Activated CD8-positive, alpha-beta T cell treated with anti-CD3 and anti-CD28 coated beads for 36 hours (primary cell): Measurements from ENCODE around the gene ADAMTS20. TPM values are rescaled to one million over a fixed set of nuclear protein-coding genes. Genes with fewer than 3 reads are reported as not detected.
"Not testable (repeated sequence)": the region's sequence is repeated elsewhere in the genome, so short reads cannot be mapped to it uniquely, and the experiment has no call there.

ENCODE experiments used
- ATAC-seq: fragments of 200-7000 bp; cut with Tn5 transposase; one replicate; pipeline ENCODE4 v1.10.0; 2021; ENCODE audit warnings: mild to moderate bottlenecking, moderate library complexity
- CTCF ChIA-PET: fragments of 350-600 bp; sonication (Branson Sonifier 250); formaldehyde crosslinking; loops from one replicate; lab custom pipeline; 2021; ENCODE audit warnings: antibody characterized with exemption; lab: Charles Lee
- POLR2A ChIA-PET: fragments of 350-600 bp; sonication (Branson Sonifier 250); formaldehyde crosslinking; loops from one replicate; lab custom pipeline; 2021; ENCODE audit warnings: antibody characterized with exemption; lab: Charles Lee
- DNase-seq: peaks from one replicate; pipeline ENCODE4 v3.0.0-alpha.2; 2020
- H3K27ac Mint-ChIP-seq: one replicate; pipeline ENCODE4 v1.8.0; 2021; ENCODE audit warnings: mild to moderate bottlenecking, mixed read lengths
- H3K27me3 Mint-ChIP-seq: one replicate; pipeline ENCODE4 v1.8.0; 2021; ENCODE audit warnings: mixed read lengths
- H3K36me3 Mint-ChIP-seq: one replicate; pipeline ENCODE4 v1.8.0; 2021; ENCODE audit warnings: low read depth, mixed read lengths
- H3K4me1 Mint-ChIP-seq: one replicate; pipeline ENCODE4 v1.8.0; 2021; ENCODE audit warnings: low read depth, mixed read lengths
- H3K4me3 Mint-ChIP-seq: one replicate; pipeline ENCODE4 v1.8.0; 2021; ENCODE audit warnings: mild to moderate bottlenecking, moderate library complexity, mixed read lengths
- H3K9me3 Mint-ChIP-seq: one replicate; pipeline ENCODE4 v1.8.0; 2021; ENCODE audit warnings: mixed read lengths
- intact Hi-C: fragments of 100-400 bp; cut with micrococcal nuclease; formaldehyde crosslinking; loops from one replicate; pipeline ENCODE4 v1.10.0; 2022
- total RNA-seq, 2 experiments: library from RNA; stranded (reverse); gene quantifications; one replicate each; pipeline ENCODE4 v1.2.3, GENCODE V29; 2021
- TF ChIP-seq, protein P1 (sequence below): fragments of 200-600 bp; IDR thresholded peaks from one replicate; pipeline ENCODE4 v1.8.0; 2022; ENCODE audit warnings: antibody characterized with exemption, mild to moderate bottlenecking

ADAMTS20 gene
- total RNA-seq, 2 experiments from 2014 or later, result not detected

GRCh38 chr12:43378448-43378847 lies 173.6 kb downstream of the ADAMTS20 start:
- CTCF ChIA-PET, result no interaction called here
- H3K27ac Mint-ChIP-seq, result no peak overlapping the region
- DNase-seq (no peak), ATAC-seq (no peak)
- H3K36me3 Mint-ChIP-seq, result no peaks in the 10 kb centered on the region
- no peak overlapping the region for H3K4me3 Mint-ChIP-seq
- intact Hi-C loops, result no loop called here
- peaks cover 13% of the 10 kb centered on the region for H3K9me3 Mint-ChIP-seq
- H3K27me3 Mint-ChIP-seq, result no peaks in the 10 kb centered on the region
- H3K4me1 Mint-ChIP-seq, result no peaks in the 10 kb centered on the region
- TF ChIP-seq, protein P1, sequence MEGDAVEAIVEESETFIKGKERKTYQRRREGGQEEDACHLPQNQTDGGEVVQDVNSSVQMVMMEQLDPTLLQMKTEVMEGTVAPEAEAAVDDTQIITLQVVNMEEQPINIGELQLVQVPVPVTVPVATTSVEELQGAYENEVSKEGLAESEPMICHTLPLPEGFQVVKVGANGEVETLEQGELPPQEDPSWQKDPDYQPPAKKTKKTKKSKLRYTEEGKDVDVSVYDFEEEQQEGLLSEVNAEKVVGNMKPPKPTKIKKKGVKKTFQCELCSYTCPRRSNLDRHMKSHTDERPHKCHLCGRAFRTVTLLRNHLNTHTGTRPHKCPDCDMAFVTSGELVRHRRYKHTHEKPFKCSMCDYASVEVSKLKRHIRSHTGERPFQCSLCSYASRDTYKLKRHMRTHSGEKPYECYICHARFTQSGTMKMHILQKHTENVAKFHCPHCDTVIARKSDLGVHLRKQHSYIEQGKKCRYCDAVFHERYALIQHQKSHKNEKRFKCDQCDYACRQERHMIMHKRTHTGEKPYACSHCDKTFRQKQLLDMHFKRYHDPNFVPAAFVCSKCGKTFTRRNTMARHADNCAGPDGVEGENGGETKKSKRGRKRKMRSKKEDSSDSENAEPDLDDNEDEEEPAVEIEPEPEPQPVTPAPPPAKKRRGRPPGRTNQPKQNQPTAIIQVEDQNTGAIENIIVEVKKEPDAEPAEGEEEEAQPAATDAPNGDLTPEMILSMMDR, result no peak
- POLR2A ChIA-PET, result no interaction called here

DNA sequence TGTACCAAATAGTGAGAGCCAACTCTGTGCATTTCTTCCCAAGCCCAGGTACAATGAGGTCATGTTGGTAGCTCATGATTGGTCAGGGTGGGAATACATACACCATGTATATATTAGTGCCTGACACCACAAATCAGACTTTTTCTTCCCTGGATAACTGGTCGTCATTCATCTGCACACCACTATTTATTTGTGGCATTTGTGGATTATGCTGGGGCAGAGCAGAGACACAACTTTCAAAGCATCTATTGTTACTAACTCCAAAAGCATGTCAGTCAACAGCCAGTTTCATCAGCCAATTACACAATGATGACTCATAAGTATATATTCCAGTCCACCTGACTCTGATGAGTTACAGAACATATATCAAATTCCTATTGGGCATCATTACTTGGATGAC lies 181.7 kb downstream of the ADAMTS20 start:
- ChIA-PET CTCF (no interaction called here), POLR2A (no interaction called here)
- no peaks in the 10 kb centered on the region for H3K36me3 Mint-ChIP-seq
- intact Hi-C loops, result no loop called here
- DNase-seq, result no peak
- no peaks in the 10 kb centered on the region for H3K9me3 Mint-ChIP-seq
- H3K27ac Mint-ChIP-seq, result no peak overlapping the region
- H3K4me1 Mint-ChIP-seq, result no peaks in the 10 kb centered on the region
- H3K27me3 Mint-ChIP-seq, result no peaks in the 10 kb centered on the region
- H3K4me3 Mint-ChIP-seq, result no peak overlapping the region
- no peak for ATAC-seq
- TF ChIP-seq, protein P1, result no peak

DNA sequence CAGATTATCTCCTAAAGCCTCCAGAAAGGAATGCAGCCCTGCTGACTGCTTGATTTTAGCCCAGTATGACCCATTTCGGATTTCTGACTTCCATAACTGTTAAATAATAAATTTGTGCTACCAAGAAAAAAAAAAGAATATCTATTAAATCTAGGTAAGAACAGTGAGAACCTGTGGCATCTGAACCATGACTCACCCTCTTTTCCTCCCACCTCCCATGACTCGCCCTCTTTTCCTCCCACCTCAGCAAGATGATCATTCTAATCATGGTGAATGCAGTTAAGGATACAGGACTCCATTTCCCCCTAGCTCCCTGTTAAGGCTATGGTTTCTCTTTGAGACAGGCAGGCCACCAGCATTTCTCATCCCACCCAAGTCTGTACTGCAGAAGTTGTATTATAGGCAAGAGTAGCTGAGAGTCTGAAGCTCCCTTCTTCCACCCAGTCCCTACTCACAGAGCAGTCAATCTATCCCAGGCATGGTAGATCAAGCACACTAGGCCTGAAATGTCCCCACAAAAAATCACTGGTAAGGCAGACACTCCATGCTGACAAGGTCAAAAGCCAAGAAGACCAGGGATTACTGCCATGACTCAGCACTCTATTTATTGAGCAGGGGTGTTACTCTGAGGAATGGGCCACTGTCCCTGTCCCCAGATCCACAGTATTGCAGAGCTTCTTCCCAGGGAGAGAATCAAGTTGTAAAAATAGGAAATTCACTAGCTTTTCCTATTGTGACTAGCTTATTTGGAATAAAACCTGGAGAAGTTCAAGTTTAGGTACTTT lies 188.9 kb downstream of the ADAMTS20 start:
- TF ChIP-seq, protein P1, result no peak
- no peaks in the 10 kb centered on the region for H3K36me3 Mint-ChIP-seq
- POLR2A ChIA-PET, result no interaction called here
- ATAC-seq (no peak), DNase-seq (peak; percentile 11)
- no peaks in the 10 kb centered on the region for H3K27me3 Mint-ChIP-seq
- intact Hi-C loops, result no loop called here
- H3K4me3 Mint-ChIP-seq, result no peak overlapping the region
- H3K27ac Mint-ChIP-seq, result no peak overlapping the region
- CTCF ChIA-PET, result interaction anchor here (1.2 kb wide), 1 partner anchor 25 kb away, joined by 3 read pairs; no protein-coding TSS in a partner anchor
- H3K4me1 Mint-ChIP-seq, result no peaks in the 10 kb centered on the region
- no peaks in the 10 kb centered on the region for H3K9me3 Mint-ChIP-seq

GRCh38 chr12:43361031-43361710 lies 190.8 kb downstream of the ADAMTS20 start:
- intact Hi-C loops, result no loop called here
- Mint-ChIP-seq H3K27me3 (no peaks in the 10 kb centered on the region), H3K9me3 (no peaks in the 10 kb centered on the region), H3K36me3 (no peaks in the 10 kb centered on the region), H3K4me1 (no peaks in the 10 kb centered on the region), H3K27ac (no peak overlapping the region), H3K4me3 (no peak overlapping the region)
- ChIA-PET POLR2A (no interaction called here), CTCF (interaction anchor here (0.6 kb wide), 1 partner anchor 28 kb away, joined by 3 read pairs; no protein-coding TSS in a partner anchor)
- ATAC-seq (no peak), DNase-seq (no peak)
- TF ChIP-seq, protein P1, result no peak

DNA sequence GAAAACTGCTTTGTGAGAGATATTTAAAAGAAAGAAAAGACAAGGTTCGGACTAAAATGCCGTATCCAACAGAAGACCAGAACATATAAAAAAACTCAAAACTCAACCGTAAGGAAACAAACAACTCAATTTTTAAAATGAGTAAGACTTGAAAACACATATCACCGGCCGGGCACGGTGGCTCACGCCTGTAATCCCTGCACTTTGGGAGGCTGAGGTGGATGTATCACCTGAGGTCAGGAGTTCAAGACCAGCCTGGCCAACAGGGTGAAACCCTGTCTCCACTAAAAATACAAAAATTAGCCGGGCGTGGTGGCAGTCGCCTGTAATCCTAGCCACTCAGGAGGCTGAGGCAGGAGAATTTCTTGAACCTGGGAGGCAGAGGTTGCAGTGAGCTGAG lies 192.0 kb downstream of the ADAMTS20 start:
- CTCF ChIA-PET, H3K4me1 Mint-ChIP-seq, H3K36me3 Mint-ChIP-seq, H3K27ac Mint-ChIP-seq, H3K9me3 Mint-ChIP-seq, intact Hi-C loops, POLR2A ChIA-PET, H3K27me3 Mint-ChIP-seq, H3K4me3 Mint-ChIP-seq, DNase-seq, ATAC-seq: not testable (repeated sequence)
